ENCODE measurements around the gene FBP1.
"Not testable (repeated sequence)": the region's sequence is repeated elsewhere in the genome, so short reads cannot be mapped to it uniquely, and the experiment has no call there.

The FBP1 gene

GRCh38 chr9:94568972-94569712 lies 70.2 kb downstream of the FBP1 start:
- no peak for DNase-seq

GRCh38 chr9:94568250-94568889 lies 70.9 kb downstream of the FBP1 start:
- DNase-seq = no peak

GRCh38 chr9:94567271-94567670 lies 72.0 kb downstream of the FBP1 start:
- no peak for DNase-seq

GRCh38 chr9:94566550-94566949 lies 72.8 kb downstream of the FBP1 start:
- DNase-seq = no peak

- DNase-seq = not testable (repeated sequence)
Observed at GRCh38 chr9:94564279-94564678, 75.0 kb downstream of the FBP1 start.

- no peak for DNase-seq
Observed at GRCh38 chr9:94563548-94563947, 75.8 kb downstream of the FBP1 start.

- no peak for DNase-seq
Observed at GRCh38 chr9:94560237-94560636, 79.1 kb downstream of the FBP1 start.

- DNase-seq = no peak
Observed at GRCh38 chr9:94557376-94557775, 81.9 kb downstream of the FBP1 start.

GRCh38 chr9:94554439-94555331 lies 84.6 kb downstream of the FBP1 start, which contains the start of gene PCAT7:
Gene PCAT7 (plus strand): TSS chr9:94555083.
- DNase-seq = peak; percentile 27

GRCh38 chr9:94554078-94554438 lies 85.3 kb downstream of the FBP1 start:
- DNase-seq = no peak
